HUES48 (cell line): ENCODE results near the gene YBX3.

ENCODE experiments used
- H3K27ac ChIP-seq: one replicate; pipeline ENCODE4 v1.7.0; 2013; ENCODE audit warnings: low read depth, low read length, inconsistent platforms
- H3K27me3 ChIP-seq: 2 replicates; pipeline ENCODE4 v1.6.1; 2013; ENCODE audit warnings: mild to moderate bottlenecking, low read length; ENCODE audit not compliant: control insufficient read depth, insufficient read depth
- H3K36me3 ChIP-seq: 2 replicates; pipeline ENCODE4 v1.6.1; 2013; ENCODE audit warnings: low read length; ENCODE audit not compliant: control insufficient read depth, insufficient read depth
- H3K4me1 ChIP-seq: 2 replicates; pipeline ENCODE4 v1.6.1; 2013; ENCODE audit warnings: mild to moderate bottlenecking, low read length; ENCODE audit not compliant: control insufficient read depth, insufficient read depth
- H3K4me3 ChIP-seq: 2 replicates; pipeline ENCODE4 v1.5.1; 2013; ENCODE audit warnings: mild to moderate bottlenecking, low read depth, low read length
- H3K9ac ChIP-seq: 2 replicates; pipeline ENCODE4 v1.6.1; 2013; ENCODE audit warnings: mild to moderate bottlenecking, low read depth, low read length, moderate library complexity
- H3K9me3 ChIP-seq: 2 replicates; pipeline ENCODE4 v1.6.1; 2013; ENCODE audit warnings: low read length; ENCODE audit not compliant: control insufficient read depth, insufficient read depth

The YBX3 gene

DNA sequence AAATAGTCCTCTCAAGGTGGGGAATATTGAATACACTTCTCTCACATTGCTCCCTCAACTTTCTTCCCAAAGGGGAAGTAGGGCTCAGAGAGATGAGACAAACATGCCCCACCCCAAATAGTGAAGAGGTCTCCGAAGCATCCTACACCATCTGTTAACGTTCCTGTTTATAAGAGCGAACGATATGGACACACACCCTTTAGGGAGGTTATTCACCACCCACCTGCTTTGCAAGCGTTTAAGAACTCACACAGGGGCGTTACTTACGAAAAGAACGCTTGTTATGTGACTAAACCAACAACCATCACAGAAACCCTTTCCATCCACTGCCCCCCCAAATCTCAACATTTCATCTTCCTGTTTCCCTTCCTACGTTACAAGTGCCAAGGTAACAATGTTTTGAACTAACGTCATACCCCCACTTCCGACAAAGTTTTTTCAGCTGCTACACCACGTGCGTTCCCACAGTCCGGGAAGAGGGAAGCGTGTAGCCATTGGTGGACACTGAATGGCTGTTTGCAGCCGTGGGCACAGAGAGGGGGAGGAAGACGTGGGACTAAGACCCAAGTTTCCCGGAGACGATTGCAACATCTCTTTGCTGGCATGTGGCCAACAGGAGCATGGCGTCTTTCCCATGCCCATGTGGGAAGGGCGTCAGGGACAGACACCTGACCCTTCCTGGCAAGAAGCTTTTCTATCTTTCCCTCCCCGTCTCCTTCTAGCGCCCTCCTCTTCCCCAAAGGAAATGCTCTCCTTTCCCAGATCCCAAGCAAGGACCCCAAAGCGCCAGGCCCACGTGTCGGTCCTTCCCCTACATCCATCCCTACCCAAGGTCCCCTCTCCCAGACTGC is 1.2 kb downstream of the YBX3 start:
- Histone ChIP-seq H3K36me3 (peaks cover 15% of the 10 kb centered on the region), H3K27me3 (peaks cover 8% of the 10 kb centered on the region), H3K9ac (peak overlapping the region; percentile 92), H3K9me3 (no peaks in the 10 kb centered on the region), H3K27ac (peak overlapping the region; percentile 84), H3K4me1 (peaks cover 51% of the 10 kb centered on the region), H3K4me3 (peak overlapping the region; percentile 97)

DNA sequence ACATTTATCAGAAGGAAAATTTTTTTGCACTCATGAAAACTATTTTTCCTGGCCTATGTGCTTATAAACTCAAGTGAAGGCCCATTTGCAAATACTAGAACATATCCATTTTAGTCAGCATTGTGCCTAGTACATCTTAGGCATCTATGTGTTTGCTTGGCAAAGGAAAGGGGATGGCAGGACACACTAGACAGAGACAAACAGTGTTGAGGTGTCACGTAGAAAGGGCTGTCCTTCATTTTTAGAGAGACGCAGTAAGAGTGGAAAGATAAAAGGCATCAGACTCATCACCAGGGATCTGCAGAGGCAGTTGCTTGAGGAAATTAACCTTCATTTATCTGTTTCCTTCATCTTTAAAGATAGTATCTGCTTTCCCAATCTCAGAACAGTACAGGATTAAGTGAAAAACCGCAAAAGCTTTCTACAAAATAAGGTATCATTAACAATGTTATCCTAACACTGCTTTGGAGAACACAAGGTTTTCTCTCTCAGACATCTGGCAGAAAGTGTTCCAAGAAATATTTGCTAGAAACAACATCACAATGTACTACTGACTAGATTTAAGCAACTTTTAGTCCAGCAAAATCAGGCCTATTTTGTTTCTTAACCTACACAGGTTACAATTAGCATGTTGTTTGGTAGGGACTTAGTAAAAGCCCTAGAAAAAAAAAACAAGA is 2.0 kb downstream of the YBX3 start:
- H3K4me3 ChIP-seq = peak overlapping the region; percentile 97
- H3K9me3 ChIP-seq = no peaks in the 10 kb centered on the region
- H3K4me1 ChIP-seq = peaks cover 57% of the 10 kb centered on the region
- peaks cover 8% of the 10 kb centered on the region for H3K27me3 ChIP-seq
- peak overlapping the region; percentile 84 for H3K27ac ChIP-seq
- H3K9ac ChIP-seq = peak overlapping the region; percentile 92; the same call in 1 of the 2 replicates
- peaks cover 21% of the 10 kb centered on the region for H3K36me3 ChIP-seq

DNA sequence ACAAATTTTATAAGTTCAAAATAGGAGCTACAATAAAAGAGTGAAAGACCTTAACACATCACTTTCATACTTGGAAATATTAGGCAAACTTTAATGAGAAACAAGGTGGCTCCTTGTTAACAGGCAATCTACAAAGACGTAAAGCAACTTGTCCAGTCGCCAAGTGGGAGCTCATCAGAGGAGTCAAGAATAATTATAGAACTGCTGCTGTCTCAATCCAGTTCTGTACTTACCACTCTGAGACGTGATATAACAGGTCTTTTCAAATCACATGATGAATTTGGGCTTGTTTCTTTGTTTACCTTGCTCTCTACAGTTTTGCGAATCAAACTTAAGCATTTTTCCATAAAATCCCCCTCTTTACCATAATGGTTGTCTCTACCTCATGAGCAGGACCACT is 3.6 kb downstream of the YBX3 start:
- no peak overlapping the region for H3K9ac ChIP-seq
- peaks cover 57% of the 10 kb centered on the region for H3K4me1 ChIP-seq
- H3K9me3 ChIP-seq = no peaks in the 10 kb centered on the region
- no peak overlapping the region for H3K27ac ChIP-seq
- peaks cover 37% of the 10 kb centered on the region for H3K36me3 ChIP-seq
- H3K27me3 ChIP-seq = peaks cover 7% of the 10 kb centered on the region
- peak overlapping the region; percentile 97 for H3K4me3 ChIP-seq

DNA sequence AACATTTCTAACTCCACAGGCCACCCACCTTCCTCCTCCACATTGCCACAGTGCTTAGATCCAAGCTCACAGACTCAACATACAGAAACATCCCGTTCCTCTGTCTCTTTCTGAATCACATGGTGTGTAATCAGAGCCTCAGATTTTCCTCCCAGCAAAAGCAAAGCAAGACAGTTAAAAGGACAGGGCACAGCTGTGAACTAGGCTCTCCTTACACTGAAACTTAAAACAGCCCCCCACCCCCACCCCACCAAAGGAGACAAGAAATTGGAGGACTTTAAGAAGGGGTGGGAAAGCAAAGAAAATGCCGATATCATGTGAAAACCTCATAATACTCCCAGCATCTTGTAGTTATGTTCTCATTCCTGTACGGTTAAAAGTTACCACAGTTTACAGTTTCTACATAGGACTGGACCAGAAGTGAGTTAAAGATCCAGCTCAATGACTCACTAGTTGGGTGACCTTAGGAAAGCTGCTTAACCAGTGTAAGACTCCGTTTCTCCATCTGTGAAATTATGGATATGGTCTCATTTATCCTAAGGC is 4.8 kb downstream of the YBX3 start:
- Histone ChIP-seq H3K36me3 (peaks cover 49% of the 10 kb centered on the region), H3K27ac (peak overlapping the region; percentile 1), H3K27me3 (no peaks in the 10 kb centered on the region), H3K9me3 (no peaks in the 10 kb centered on the region), H3K9ac (no peak overlapping the region), H3K4me3 (peak overlapping the region; percentile 27; the same call in 1 of the 2 replicates), H3K4me1 (peaks cover 51% of the 10 kb centered on the region)

DNA sequence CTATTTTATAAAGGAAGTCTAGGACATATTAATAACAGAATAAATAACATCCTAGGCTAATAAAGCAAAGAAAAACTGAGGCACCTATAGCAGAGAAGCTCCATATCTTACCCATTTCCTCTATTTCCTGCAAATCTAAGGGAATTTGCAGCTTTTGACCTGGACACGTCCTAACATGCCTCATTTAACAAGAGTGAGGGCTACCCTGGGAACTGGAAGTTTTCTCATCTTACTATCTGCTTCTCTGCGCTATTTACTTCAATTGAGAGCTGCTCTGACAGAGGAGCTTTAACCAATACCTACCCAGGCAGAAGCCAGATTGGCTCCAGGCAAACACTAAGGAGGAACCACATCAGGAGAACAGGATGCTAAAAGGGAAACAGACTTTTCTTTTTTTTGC is 5.7 kb downstream of the YBX3 start:
- peak overlapping the region; percentile 59 for H3K27ac ChIP-seq
- no peak overlapping the region; the same call in 1 of the 2 replicates for H3K4me3 ChIP-seq
- H3K36me3 ChIP-seq = peaks cover 58% of the 10 kb centered on the region
- H3K9me3 ChIP-seq = no peaks in the 10 kb centered on the region
- no peaks in the 10 kb centered on the region for H3K27me3 ChIP-seq
- H3K4me1 ChIP-seq = peaks cover 51% of the 10 kb centered on the region
- H3K9ac ChIP-seq = no peak overlapping the region

DNA sequence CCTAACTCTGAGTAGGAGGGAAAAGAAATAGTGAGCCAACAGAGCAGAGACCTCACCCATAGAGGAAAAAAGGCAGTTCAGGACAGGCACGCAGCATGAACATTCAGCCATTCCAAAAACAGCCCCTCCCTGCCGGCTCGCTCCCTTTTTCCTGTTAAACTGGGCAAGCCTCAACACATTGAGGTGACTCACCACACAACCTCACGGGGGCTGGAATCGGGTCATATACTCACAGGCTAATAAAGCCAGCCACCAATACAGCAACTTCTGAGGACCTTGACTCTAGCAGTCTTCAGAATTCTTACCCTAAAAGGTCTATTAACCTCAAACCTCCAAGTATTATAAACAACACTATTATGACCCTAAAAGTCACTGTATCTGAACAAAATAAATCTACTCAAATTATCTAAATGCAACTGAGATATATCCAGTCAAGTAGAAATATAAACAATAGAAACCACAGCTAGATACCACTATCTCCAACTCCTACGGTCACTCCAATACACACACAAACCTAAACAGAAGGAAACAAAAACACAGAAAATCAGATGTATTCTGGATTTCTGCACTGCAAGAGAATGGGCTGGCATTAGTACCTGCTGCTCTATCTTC is 6.3 kb downstream of the YBX3 start:
- Histone ChIP-seq H3K9ac (no peak overlapping the region), H3K27ac (peak overlapping the region; percentile 59), H3K4me1 (peaks cover 51% of the 10 kb centered on the region), H3K9me3 (no peaks in the 10 kb centered on the region), H3K4me3 (no peak overlapping the region; the same call in 1 of the 2 replicates), H3K27me3 (no peaks in the 10 kb centered on the region), H3K36me3 (peaks cover 64% of the 10 kb centered on the region)

DNA sequence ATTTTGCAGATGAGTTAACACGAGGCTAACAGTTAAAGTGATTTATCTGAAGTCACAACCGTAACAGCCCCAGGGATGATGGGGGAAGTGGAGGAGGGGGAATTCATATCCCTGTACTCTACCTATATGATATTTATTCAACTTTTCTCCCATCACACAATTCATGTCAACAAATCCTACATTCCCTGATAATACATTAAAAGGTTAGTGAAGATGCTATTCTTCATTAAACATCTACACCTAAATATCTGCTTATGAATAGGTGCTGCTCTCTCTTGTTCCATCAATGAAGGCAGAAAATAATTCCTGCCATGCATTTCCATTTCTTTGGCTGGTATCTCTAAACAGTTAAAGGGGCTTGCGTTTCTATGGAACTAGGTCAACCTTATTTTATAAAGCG is 6.8 kb downstream of the YBX3 start:
- Histone ChIP-seq H3K27me3 (no peaks in the 10 kb centered on the region), H3K36me3 (peaks cover 69% of the 10 kb centered on the region), H3K4me1 (peaks cover 50% of the 10 kb centered on the region), H3K9me3 (no peaks in the 10 kb centered on the region), H3K9ac (no peak overlapping the region), H3K4me3 (no peak overlapping the region), H3K27ac (peak overlapping the region; percentile 53)

DNA sequence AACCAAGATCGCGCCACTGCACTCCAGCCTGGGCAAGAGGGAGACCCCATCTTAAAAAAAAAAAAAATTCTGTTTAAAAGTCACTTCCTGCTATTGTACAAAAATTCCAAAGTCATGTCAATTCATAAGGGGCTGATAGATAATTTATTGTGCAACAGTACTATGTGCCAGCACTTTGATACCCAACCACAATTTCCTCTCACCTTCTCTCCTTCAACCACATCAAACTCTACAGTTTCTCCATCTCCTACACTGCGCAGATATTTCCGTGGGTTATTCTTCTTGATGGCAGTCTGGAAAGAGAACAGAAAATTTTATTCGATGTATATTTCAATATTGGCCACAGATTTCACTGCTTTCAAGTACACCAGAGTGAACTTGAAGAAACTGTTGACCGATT is 7.6 kb downstream of the YBX3 start:
- no peaks in the 10 kb centered on the region for H3K27me3 ChIP-seq
- no peak overlapping the region for H3K9ac ChIP-seq
- peaks cover 42% of the 10 kb centered on the region for H3K4me1 ChIP-seq
- H3K4me3 ChIP-seq = no peak overlapping the region
- H3K9me3 ChIP-seq = no peaks in the 10 kb centered on the region
- peaks cover 77% of the 10 kb centered on the region for H3K36me3 ChIP-seq
- H3K27ac ChIP-seq = no peak overlapping the region

DNA sequence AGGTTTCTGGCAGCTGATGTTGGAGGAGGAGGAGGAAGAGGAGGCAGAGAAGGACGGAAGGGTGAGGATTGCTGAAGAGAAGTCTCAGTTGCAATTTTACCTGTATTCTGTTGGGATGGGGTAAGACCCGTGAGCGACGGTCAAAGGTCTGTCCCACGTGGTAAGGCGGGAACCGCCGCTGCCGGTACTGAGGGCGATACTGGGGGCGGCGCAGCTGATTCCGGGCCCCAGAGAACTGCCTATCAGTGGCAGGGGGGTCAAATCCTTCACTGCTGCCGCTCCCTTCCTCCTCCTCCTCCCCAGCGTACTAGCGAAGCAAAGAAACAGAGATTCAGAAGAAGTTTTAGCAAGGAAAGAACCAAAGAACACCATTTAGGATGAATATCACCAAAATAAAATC is 13.3 kb downstream of the YBX3 start:
- Histone ChIP-seq H3K9ac (no peak overlapping the region), H3K36me3 (peaks cover 96% of the 10 kb centered on the region)

DNA sequence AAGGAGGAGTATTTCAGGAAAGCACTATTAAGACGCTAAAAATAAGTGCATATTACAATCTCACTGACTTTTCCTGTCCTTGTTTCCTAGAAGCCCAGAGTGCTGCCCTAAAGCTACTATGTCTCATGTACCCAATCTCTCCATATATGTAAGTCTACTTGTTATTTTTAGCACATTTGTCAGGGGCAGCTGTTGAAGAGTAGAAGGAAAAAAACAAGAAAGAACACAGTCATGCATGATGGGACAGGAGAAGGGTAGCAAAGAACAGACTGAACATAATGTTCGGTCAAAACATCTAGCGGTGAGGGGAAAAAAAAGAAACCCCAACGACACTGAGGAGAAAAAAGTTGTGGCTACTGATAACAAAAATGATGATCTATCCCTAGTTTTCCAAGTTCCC is 14.3 kb downstream of the YBX3 start:
- no peaks in the 10 kb centered on the region for H3K27me3 ChIP-seq
- peaks cover 96% of the 10 kb centered on the region for H3K36me3 ChIP-seq

More for the DNA sequence above, 13.3 kb downstream of the YBX3 start:
- H3K4me3 ChIP-seq = no peak overlapping the region
- no peak overlapping the region for H3K27ac ChIP-seq
- no peaks in the 10 kb centered on the region for H3K27me3 ChIP-seq
- H3K4me1 ChIP-seq = no peaks in the 10 kb centered on the region
- no peaks in the 10 kb centered on the region for H3K9me3 ChIP-seq

More for the DNA sequence above, 14.3 kb downstream of the YBX3 start:
- no peak overlapping the region for H3K27ac ChIP-seq
- H3K4me1 ChIP-seq = no peaks in the 10 kb centered on the region
- H3K9ac ChIP-seq = no peak overlapping the region
- no peak overlapping the region for H3K4me3 ChIP-seq
- H3K9me3 ChIP-seq = no peaks in the 10 kb centered on the region
